GM12878 (cell line): ENCODE data around the gene PPP4C. TPM values are rescaled to one million over a fixed set of nuclear protein-coding genes. Genes with fewer than 3 reads are reported as not detected.
"Not testable (repeated sequence)": the region's sequence is repeated elsewhere in the genome, so short reads cannot be mapped to it uniquely, and the experiment has no call there.

Experiments used
- ATAC-seq: fragments of 200-7000 bp; cut with Tn5 transposase; 3 replicates; pipeline ENCODE4 v1.9.1; 2020; ENCODE audit warnings: mild to moderate bottlenecking, moderate library complexity
- BruUV-seq: library from RNA; stranded (reverse); fragments of 400-500 nt; replicated peaks from 2 replicates; lab custom pipeline; 2021; lab: Mats Ljungman, UMichigan
- CTCF ChIA-PET: fragments of 300-600 bp; sonication (Branson Sonifier 250); formaldehyde crosslinking; extraction: SDS; loops from one replicate; lab custom pipeline; 2021; ENCODE audit warnings: inconsistent platforms; lab: Yijun Ruan, JAX
- POLR2A ChIA-PET: fragments of 350-600 bp; formaldehyde crosslinking; extraction: SDS; loops from one replicate; lab custom pipeline; 2021; ENCODE audit warnings: inconsistent platforms; lab: Charles Lee
- RAD21 ChIA-PET: fragments of 300-600 bp; sonication (Branson Sonifier 250); formaldehyde crosslinking; loops from one replicate; lab custom pipeline; 2023; ENCODE audit warnings: antibody characterized with exemption; ENCODE audit not compliant: unreplicated experiment; lab: Charles Lee
- SMC1A ChIA-PET: fragments of 300-600 bp; sonication (Branson Sonifier 250); formaldehyde crosslinking; loops from one replicate; lab custom pipeline; 2023; ENCODE audit not compliant: unreplicated experiment, uncharacterized antibody; lab: Charles Lee
- DNase-seq: peaks from one replicate; pipeline ENCODE4 v3.0.0-alpha.2; 2011; ENCODE audit warnings: low read depth, low spot score
- FAIRE-seq: peaks from 3 replicates; lab custom pipeline; 2011; peaks lifted over from hg19 to GRCh38; lab: Jason Lieb, UNC
- H2AFZ ChIP-seq: 2 replicates; pipeline ENCODE4 v1.6.0; 2011; ENCODE audit warnings: low read depth, low read length, control low read depth; ENCODE audit not compliant: control insufficient read depth
- H3K27ac ChIP-seq: 2 replicates; pipeline ENCODE4 v1.5.1; 2011; ENCODE audit warnings: control low read depth; ENCODE audit not compliant: control insufficient read depth, insufficient read depth
- H3K27me3 ChIP-seq, 2 experiments: replicated peaks in 1 of 2; 2 replicates each; pipeline versions ENCODE4 v1.6.0 to v1.6.1; 2011; ENCODE audit warnings: low read length in 1 of 2; ENCODE audit not compliant: control insufficient read depth in 2 of 2, insufficient read depth in 2 of 2
- H3K36me3 ChIP-seq, 2 experiments: 2 replicates each; pipeline ENCODE4 v1.5.1; 2011; ENCODE audit warnings: low read length in 1 of 2; ENCODE audit not compliant: control insufficient read depth in 2 of 2, insufficient read depth in 2 of 2
- H3K4me1 ChIP-seq: 2 replicates; pipeline ENCODE4 v1.6.1; 2011; ENCODE audit warnings: mild to moderate bottlenecking, low read length, moderate library complexity, mixed read lengths; ENCODE audit not compliant: control insufficient read depth, insufficient read depth
- H3K4me2 ChIP-seq: 2 replicates; pipeline ENCODE4 v1.6.0; 2011; ENCODE audit warnings: control low read depth; ENCODE audit not compliant: control insufficient read depth, insufficient read depth
- H3K4me3 ChIP-seq: fragments of 200-600 bp; sonication (generic); 2 replicates; pipeline ENCODE4 v1.5.1; 2016
- H3K79me2 ChIP-seq: 2 replicates; pipeline ENCODE4 v1.6.0; 2011; ENCODE audit warnings: low read length; ENCODE audit not compliant: control insufficient read depth, insufficient read depth
- H3K9ac ChIP-seq: 2 replicates; pipeline ENCODE4 v1.8.0; 2011; ENCODE audit warnings: low read length, control low read depth, mixed read lengths; ENCODE audit not compliant: control insufficient read depth, insufficient read depth
- H3K9me3 ChIP-seq: replicated peaks from 3 replicates; pipeline ENCODE4 v1.5.1; 2011; ENCODE audit warnings: mild to moderate bottlenecking, low read length; ENCODE audit not compliant: control insufficient read depth, insufficient read depth
- H4K20me1 ChIP-seq: 2 replicates; pipeline ENCODE4 v1.6.0; 2011; ENCODE audit not compliant: control insufficient read depth, insufficient read depth
- ATF7 ChIP-seq: fragments of 450-650 bp; IDR thresholded peaks from 2 replicates; pipeline ENCODE4 v1.6.1; 2016; ENCODE audit warnings: low read depth, mild to moderate bottlenecking
- DPF2 ChIP-seq: fragments of 450-650 bp; IDR thresholded peaks from 2 replicates; pipeline ENCODE4 v1.6.1; 2017; ENCODE audit warnings: mild to moderate bottlenecking
- E2F8 ChIP-seq: fragments of 450-650 bp; IDR thresholded peaks from 2 replicates; pipeline ENCODE4 v1.6.1; 2018; ENCODE audit warnings: mild to moderate bottlenecking, low read depth, moderate library complexity; ENCODE audit not compliant: partially characterized antibody
- IKZF2 ChIP-seq, 2 experiments: fragments of 450-650 bp; IDR thresholded peaks; 2 replicates each; pipeline ENCODE4 v1.6.1; 2017; ENCODE audit warnings: mild to moderate bottlenecking in 2 of 2, moderate library complexity in 2 of 2
- NBN ChIP-seq: fragments of 450-650 bp; IDR thresholded peaks from 2 replicates; pipeline ENCODE4 v1.6.1; 2016
- NFYB ChIP-seq: IDR thresholded peaks from 2 replicates; pipeline ENCODE4 v1.6.1; 2011; ENCODE audit warnings: low read depth, mild to moderate bottlenecking, low read length, improper control_type of control experiment, moderate library complexity; ENCODE audit not compliant: insufficient read depth
- NRF1 ChIP-seq: conservative IDR thresholded peaks from 2 replicates; pipeline ENCODE4 v1.6.1; 2011; ENCODE audit warnings: mild to moderate bottlenecking, low read depth, low read length, improper control_type of control experiment
- PAX5 ChIP-seq: IDR thresholded peaks from 2 replicates; pipeline ENCODE4 v1.6.1; 2011; ENCODE audit warnings: low read depth, low read length, borderline replicate concordance
- PAX8 ChIP-seq: fragments of 450-650 bp; IDR thresholded peaks from 2 replicates; pipeline ENCODE4 v1.6.1; 2017; ENCODE audit warnings: mild to moderate bottlenecking, moderate library complexity
- RUNX3 ChIP-seq: IDR thresholded peaks from 2 replicates; pipeline ENCODE4 v1.6.1; 2012; ENCODE audit warnings: low read length, inconsistent platforms
- WGBS: methylation state at CpG from one replicate; pipeline ENCODE4 v1.1.6; 2016; ENCODE audit warnings: low lambda C conversion rate; ENCODE audit not compliant: insufficient replicate concordance, insufficient coverage; ENCODE audit errors: missing lambda C conversion rate; 5-methylcytosine and 5-hydroxymethylcytosine counted together
- in situ Hi-C: fragments of 300-500 bp; cut with MboI; formaldehyde crosslinking; loops from 9 replicates; pipeline ENCODE4 v1.14.3; 2018; ENCODE audit warnings: mixed read lengths
- intact Hi-C: fragments of 100-400 bp; cut with micrococcal nuclease; formaldehyde crosslinking; loops from one replicate; pipeline ENCODE4 v1.14.2; 2022; ENCODE audit not compliant: unreplicated experiment
- polyA plus RNA-seq, 11 experiments: library from polyadenylated mRNA; depleted of rRNA in 4 of 11; unstranded in 6 of 11; stranded (reverse) in 5 of 11; fragments of >200 nt; fragmentation: Nextera tagmentation in 4 of 11; fragmentation: Illumina TruSeq in 1 of 11; extraction: Ambion mirVana in 4 of 11; extraction: Trizol in 1 of 11; gene quantifications; 1 replicate in 1 of 11; 2 replicates in 10 of 11; pipeline versions ENCODE4 v1.2.1 to v1.2.3, GENCODE V29; 2011 to 2016; ENCODE audit warnings: inconsistent platforms in 2 of 11, missing spikeins in 2 of 11, low read depth in 1 of 11
- total RNA-seq, 4 experiments: library from RNA; depleted of rRNA in 3 of 4; stranded (reverse); fragments of >200 nt in 3 of 4; fragmentation: Illumina TruSeq in 1 of 4; extraction: Trizol in 1 of 4; gene quantifications; 2 replicates each; pipeline versions ENCODE4 v1.2.1 to v1.2.3, GENCODE V29; 2013 to 2021
- TF ChIP-seq, protein P1 (sequence below): fragments of 450-650 bp; IDR thresholded peaks from 2 replicates; pipeline ENCODE4 v1.6.1; 2018; ENCODE audit warnings: borderline replicate concordance, mild to moderate bottlenecking; ENCODE audit not compliant: partially characterized antibody

The PPP4C gene
- total and polyA plus RNA-seq, 10 of the 15 experiments (the other 5 are each of a cell fraction or from before 2014, with no cell fraction given): 2.7 to 240 (median 124) TPM

- H3K27ac ChIP-seq: no peak overlapping the region
- TF ChIP-seq DPF2: no peak
- TF ChIP-seq NRF1: no peak
- TF ChIP-seq NFYB: no peak
- no peak for TF ChIP-seq PAX5
- TF ChIP-seq RUNX3: no peak
- no peak for TF ChIP-seq PAX8
- TF ChIP-seq NBN: no peak
- no peak for TF ChIP-seq E2F8
- no peak for TF ChIP-seq IKZF2 (IDR thresholded peaks at IDR 0.05)
- TF ChIP-seq, protein P1, sequence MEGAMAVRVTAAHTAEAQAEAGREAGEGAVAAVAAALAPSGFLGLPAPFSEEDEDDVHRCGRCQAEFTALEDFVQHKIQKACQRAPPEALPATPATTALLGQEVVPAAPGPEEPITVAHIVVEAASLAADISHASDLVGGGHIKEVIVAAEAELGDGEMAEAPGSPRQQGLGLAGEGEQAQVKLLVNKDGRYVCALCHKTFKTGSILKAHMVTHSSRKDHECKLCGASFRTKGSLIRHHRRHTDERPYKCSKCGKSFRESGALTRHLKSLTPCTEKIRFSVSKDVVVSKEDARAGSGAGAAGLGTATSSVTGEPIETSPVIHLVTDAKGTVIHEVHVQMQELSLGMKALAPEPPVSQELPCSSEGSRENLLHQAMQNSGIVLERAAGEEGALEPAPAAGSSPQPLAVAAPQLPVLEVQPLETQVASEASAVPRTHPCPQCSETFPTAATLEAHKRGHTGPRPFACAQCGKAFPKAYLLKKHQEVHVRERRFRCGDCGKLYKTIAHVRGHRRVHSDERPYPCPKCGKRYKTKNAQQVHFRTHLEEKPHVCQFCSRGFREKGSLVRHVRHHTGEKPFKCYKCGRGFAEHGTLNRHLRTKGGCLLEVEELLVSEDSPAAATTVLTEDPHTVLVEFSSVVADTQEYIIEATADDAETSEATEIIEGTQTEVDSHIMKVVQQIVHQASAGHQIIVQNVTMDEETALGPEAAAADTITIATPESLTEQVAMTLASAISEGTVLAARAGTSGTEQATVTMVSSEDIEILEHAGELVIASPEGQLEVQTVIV: no peak
- TF ChIP-seq ATF7: no peak
- TF ChIP-seq, all 136 proteins: peak for 0
- H3K79me2 ChIP-seq: no peaks in the 10 kb centered on the region
- in situ Hi-C loops: no loop called here
- FAIRE-seq (no peak), DNase-seq (no peak), ATAC-seq (no peak)
- WGBS: 93% methylated on average over 8 of the region's 11 CpGs
- H3K9ac ChIP-seq: no peak overlapping the region
- ChIA-PET CTCF (interaction anchor here (0.6 to 1.6 kb wide), 3 partner anchors 23 to 254 kb away, joined by 3 to 8 read pairs (median 4); partner anchors contain the start of gene TBX6), RAD21 (interaction anchor here (0.6 kb wide), 1 partner anchor 505 kb away, joined by 3 read pairs; no protein-coding TSS in a partner anchor), POLR2A (interaction anchor here (1.3 to 1.4 kb wide), 2 partner anchors 11 to 12 kb away, joined by 5 to 6 read pairs; no protein-coding TSS in a partner anchor), SMC1A (no interaction called here)
- no peaks in the 10 kb centered on the region for H3K27me3 ChIP-seq
- H2AFZ ChIP-seq: no peak overlapping the region
- H3K4me3 ChIP-seq: no peak overlapping the region
- no TSS peak for BruUV-seq
- H3K4me1 ChIP-seq: peaks cover 2% of the 10 kb centered on the region
- no peak overlapping the region for H3K4me2 ChIP-seq
- no peaks in the 10 kb centered on the region for H4K20me1 ChIP-seq
- H3K9me3 ChIP-seq: no peaks in the 10 kb centered on the region
- no peaks in the 10 kb centered on the region; a peak in 1 of 4 replicates for H3K36me3 ChIP-seq
- intact Hi-C loops: no loop called here
These were observed 38.6 kb downstream of the PPP4C start for GRCh38 chr16:30114411-30114810.

- not testable (repeated sequence) for BruUV-seq
- RAD21 ChIA-PET: interaction anchor here (0.6 kb wide), 1 partner anchor 504 kb away, joined by 3 read pairs; no protein-coding TSS in a partner anchor
These were observed 39.0 kb downstream of the PPP4C start for GRCh38 chr16:30114833-30115232.

More at GRCh38 chr16:30114833-30115232, 39.0 kb downstream of the PPP4C start:
- H2AFZ ChIP-seq, H3K4me2 ChIP-seq, H3K36me3 ChIP-seq, FAIRE-seq, H3K9ac ChIP-seq, DNase-seq, in situ Hi-C loops, H3K27me3 ChIP-seq, H3K79me2 ChIP-seq, intact Hi-C loops, H3K4me3 ChIP-seq, H3K27ac ChIP-seq, ATAC-seq, H3K4me1 ChIP-seq, H3K9me3 ChIP-seq, H4K20me1 ChIP-seq: not testable (repeated sequence)
- 89% methylated on average over 7 of the region's 7 CpGs for WGBS
- ChIA-PET SMC1A (interaction anchor here (0.7 kb wide), 1 partner anchor 256 kb away, joined by 3 read pairs; no protein-coding TSS in a partner anchor), CTCF (interaction anchor here (0.6 to 1.9 kb wide), 4 partner anchors 23 to 500 kb away, joined by 3 to 8 read pairs (median 6); partner anchors contain the start of gene TBX6), POLR2A (interaction anchor here (1.3 to 1.4 kb wide), 2 partner anchors 11 to 12 kb away, joined by 5 to 6 read pairs; no protein-coding TSS in a partner anchor)
